SK-N-SH treated with all-trans-retinoic acid at 6 μM for 48 hours (cell line): Measurements from ENCODE around the gene STARD13.
A peak's percentile ranks its signal among the peaks of the same experiment; 100 is the strongest.

Experiments
- ATAC-seq: fragments of 200-7000 bp; cut with Tn5 transposase; 3 replicates; pipeline ENCODE4 v1.9.1; 2020; ENCODE audit warnings: mild to moderate bottlenecking, moderate library complexity
- ARNTL ChIP-seq: fragments of 450-650 bp; formaldehyde crosslinking; IDR thresholded peaks from 2 replicates; pipeline ENCODE4 v1.5.0; 2020; ENCODE audit warnings: low read depth, mild to moderate bottlenecking, moderate library complexity, borderline replicate concordance
- BACH2 ChIP-seq: fragments of 250-450 bp; sonication (Bioruptor Pico); IDR thresholded peaks from 2 replicates; pipeline ENCODE4 v1.9.0; 2021; ENCODE audit warnings: mild to moderate bottlenecking, borderline replicate concordance
- CSDC2 ChIP-seq: fragments of 250-450 bp; sonication (Bioruptor Pico); IDR thresholded peaks from 2 replicates; pipeline ENCODE4 v1.5.0; 2020; ENCODE audit warnings: mild to moderate bottlenecking, moderate library complexity
- ESRRG ChIP-seq: fragments of 250-450 bp; sonication (Bioruptor Pico); IDR thresholded peaks from 2 replicates; pipeline ENCODE4 v1.6.1; 2021; ENCODE audit warnings: mild to moderate bottlenecking
- GLIS3 ChIP-seq: fragments of 250-450 bp; sonication (Bioruptor Pico); IDR thresholded peaks from 2 replicates; pipeline ENCODE4 v1.5.0; 2020; ENCODE audit warnings: mild to moderate bottlenecking, moderate library complexity
- ISL1 ChIP-seq: fragments of 250-450 bp; sonication (Bioruptor Pico); IDR thresholded peaks from 2 replicates; pipeline ENCODE4 v2.1.2; 2022; ENCODE audit warnings: mild to moderate bottlenecking, moderate library complexity
- OSR1 ChIP-seq: fragments of 250-450 bp; sonication (Bioruptor Pico); IDR thresholded peaks from 2 replicates; pipeline ENCODE4 v1.8.0; 2022; ENCODE audit warnings: moderate library complexity, mild to moderate bottlenecking, inconsistent platforms
- PPARA ChIP-seq: fragments of 250-450 bp; sonication (Bioruptor Pico); IDR thresholded peaks from 2 replicates; pipeline ENCODE4 v1.5.0; 2020; ENCODE audit warnings: mild to moderate bottlenecking, borderline replicate concordance
- SNAI2 ChIP-seq: fragments of 250-450 bp; sonication (Bioruptor Pico); IDR thresholded peaks from 2 replicates; pipeline ENCODE4 v1.5.0; 2020; ENCODE audit warnings: mild to moderate bottlenecking, moderate library complexity
- TCF4 ChIP-seq: fragments of 250-450 bp; sonication (Bioruptor Pico); IDR thresholded peaks from 2 replicates; pipeline ENCODE4 v1.8.0; 2021; ENCODE audit warnings: mild to moderate bottlenecking, moderate library complexity, borderline replicate concordance
- TOX ChIP-seq: fragments of 250-450 bp; sonication (Bioruptor Pico); IDR thresholded peaks from 2 replicates; pipeline ENCODE4 v1.8.0; 2021; ENCODE audit warnings: mild to moderate bottlenecking, moderate library complexity, borderline replicate concordance
- ZC3H10 ChIP-seq: fragments of 250-450 bp; sonication (Bioruptor Pico); IDR thresholded peaks from 2 replicates; pipeline ENCODE4 v1.5.1; 2021; ENCODE audit warnings: mild to moderate bottlenecking, moderate library complexity
- ZFP3 ChIP-seq: fragments of 250-450 bp; sonication (Bioruptor Pico); IDR thresholded peaks from 2 replicates; pipeline ENCODE4 v1.5.0; 2020; ENCODE audit warnings: mild to moderate bottlenecking, moderate library complexity
- ZFP30 ChIP-seq: fragments of 450-650 bp; formaldehyde crosslinking; IDR thresholded peaks from 2 replicates; pipeline ENCODE4 v1.5.0; 2022; ENCODE audit warnings: mild to moderate bottlenecking, moderate library complexity
- ZNF565 ChIP-seq: fragments of 450-650 bp; formaldehyde crosslinking; conservative IDR thresholded peaks from 2 replicates; pipeline ENCODE4 v1.5.0; 2020; ENCODE audit warnings: low read depth, mild to moderate bottlenecking, moderate library complexity
- ZNF70 ChIP-seq: fragments of 450-650 bp; formaldehyde crosslinking; IDR thresholded peaks from 2 replicates; pipeline ENCODE4 v1.5.0; 2020; ENCODE audit warnings: mild to moderate bottlenecking, moderate library complexity
- TF ChIP-seq, protein P1 (sequence below): fragments of 250-450 bp; sonication (Bioruptor Pico); IDR thresholded peaks from 2 replicates; pipeline ENCODE4 v1.5.1; 2021; ENCODE audit warnings: mild to moderate bottlenecking, moderate library complexity
- TF ChIP-seq, protein P2 (sequence below): fragments of 250-450 bp; sonication (Bioruptor Pico); IDR thresholded peaks from 2 replicates; pipeline ENCODE4 v1.8.0; 2021; ENCODE audit warnings: low read depth, mild to moderate bottlenecking, moderate library complexity, borderline replicate concordance
- TF ChIP-seq, protein P3 (sequence below): fragments of 250-450 bp; sonication (Bioruptor Pico); IDR thresholded peaks from 2 replicates; pipeline ENCODE4 v1.5.1; 2020; ENCODE audit warnings: low read depth, mild to moderate bottlenecking, moderate library complexity

Gene STARD13

DNA sequence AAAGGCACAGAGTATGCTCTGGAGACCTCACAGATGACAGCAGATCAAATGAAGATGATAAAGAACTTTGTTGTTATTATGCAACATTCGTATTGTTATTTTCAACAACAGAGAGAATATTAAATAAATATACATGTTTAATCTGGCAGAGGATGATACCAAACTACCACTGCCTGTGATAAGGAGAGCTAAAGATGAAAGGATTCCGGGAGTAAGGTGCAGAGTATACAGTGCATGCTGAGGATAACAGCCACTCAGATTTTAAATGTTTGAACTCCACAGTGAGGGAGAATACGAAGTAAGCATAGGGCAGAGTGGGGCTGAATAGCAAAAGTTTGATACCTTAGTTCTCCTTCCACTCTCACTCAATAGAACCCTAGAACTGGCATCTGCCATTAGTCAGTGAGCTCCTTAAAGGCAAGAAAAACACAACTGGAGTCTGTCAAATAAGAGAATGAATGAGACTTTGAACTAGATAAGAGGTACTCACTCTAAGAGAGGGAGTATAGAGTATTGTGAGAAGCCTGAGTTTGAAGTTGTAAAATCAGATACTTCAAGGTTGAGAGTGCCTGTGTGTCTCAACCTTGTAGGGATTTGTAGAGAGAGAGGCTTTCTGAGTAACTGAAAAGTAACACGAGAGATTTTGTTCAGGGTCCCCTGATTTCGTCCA lies 78.5 kb downstream of the STARD13 start (continued):
- TF ChIP-seq, protein P1, sequence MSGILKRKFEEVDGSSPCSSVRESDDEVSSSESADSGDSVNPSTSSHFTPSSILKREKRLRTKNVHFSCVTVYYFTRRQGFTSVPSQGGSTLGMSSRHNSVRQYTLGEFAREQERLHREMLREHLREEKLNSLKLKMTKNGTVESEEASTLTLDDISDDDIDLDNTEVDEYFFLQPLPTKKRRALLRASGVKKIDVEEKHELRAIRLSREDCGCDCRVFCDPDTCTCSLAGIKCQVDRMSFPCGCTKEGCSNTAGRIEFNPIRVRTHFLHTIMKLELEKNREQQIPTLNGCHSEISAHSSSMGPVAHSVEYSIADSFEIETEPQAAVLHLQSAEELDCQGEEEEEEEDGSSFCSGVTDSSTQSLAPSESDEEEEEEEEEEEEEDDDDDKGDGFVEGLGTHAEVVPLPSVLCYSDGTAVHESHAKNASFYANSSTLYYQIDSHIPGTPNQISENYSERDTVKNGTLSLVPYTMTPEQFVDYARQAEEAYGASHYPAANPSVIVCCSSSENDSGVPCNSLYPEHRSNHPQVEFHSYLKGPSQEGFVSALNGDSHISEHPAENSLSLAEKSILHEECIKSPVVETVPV (CRISPR knock-in tag): no peak
- no peak for TF ChIP-seq PPARA (CRISPR knock-in tag)

DNA sequence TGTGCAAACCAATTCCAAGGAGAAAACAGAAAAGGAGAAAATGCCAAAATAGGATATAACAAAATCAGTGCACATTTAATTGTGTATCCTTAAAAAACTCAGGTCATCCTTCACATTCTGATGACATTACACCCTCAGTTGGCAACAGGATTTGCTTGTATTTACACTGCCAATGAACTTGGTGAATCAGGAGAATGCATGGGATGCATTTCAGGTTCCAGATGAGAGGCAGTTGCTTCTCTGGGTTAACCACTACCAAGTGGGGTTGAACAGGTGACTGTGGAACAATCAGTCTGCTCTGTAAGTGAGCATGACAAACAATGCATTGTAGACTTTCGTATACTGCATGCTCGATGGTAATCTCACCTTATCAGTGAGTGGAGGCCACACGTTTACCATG lies 79.1 kb downstream of the STARD13 start:
- TF ChIP-seq, protein P1 (CRISPR knock-in tag): no peak
- TF ChIP-seq ARNTL (CRISPR knock-in tag): no peak
- no peak for TF ChIP-seq SNAI2 (CRISPR knock-in tag)
- no peak for TF ChIP-seq ESRRG
- TF ChIP-seq, protein P2, sequence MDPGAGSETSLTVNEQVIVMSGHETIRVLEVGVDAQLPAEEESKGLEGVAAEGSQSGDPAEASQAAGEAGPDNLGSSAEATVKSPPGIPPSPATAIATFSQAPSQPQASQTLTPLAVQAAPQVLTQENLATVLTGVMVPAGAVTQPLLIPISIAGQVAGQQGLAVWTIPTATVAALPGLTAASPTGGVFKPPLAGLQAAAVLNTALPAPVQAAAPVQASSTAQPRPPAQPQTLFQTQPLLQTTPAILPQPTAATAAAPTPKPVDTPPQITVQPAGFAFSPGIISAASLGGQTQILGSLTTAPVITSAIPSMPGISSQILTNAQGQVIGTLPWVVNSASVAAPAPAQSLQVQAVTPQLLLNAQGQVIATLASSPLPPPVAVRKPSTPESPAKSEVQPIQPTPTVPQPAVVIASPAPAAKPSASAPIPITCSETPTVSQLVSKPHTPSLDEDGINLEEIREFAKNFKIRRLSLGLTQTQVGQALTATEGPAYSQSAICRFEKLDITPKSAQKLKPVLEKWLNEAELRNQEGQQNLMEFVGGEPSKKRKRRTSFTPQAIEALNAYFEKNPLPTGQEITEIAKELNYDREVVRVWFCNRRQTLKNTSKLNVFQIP (CRISPR knock-in tag): no peak
- no peak for TF ChIP-seq CSDC2 (CRISPR knock-in tag)
- no peak for TF ChIP-seq ZC3H10
- no peak for TF ChIP-seq ISL1 (CRISPR knock-in tag)
- TF ChIP-seq PPARA (CRISPR knock-in tag): no peak
- no peak for TF ChIP-seq BACH2
- TF ChIP-seq ZFP30: no peak
- ATAC-seq: no peak

DNA sequence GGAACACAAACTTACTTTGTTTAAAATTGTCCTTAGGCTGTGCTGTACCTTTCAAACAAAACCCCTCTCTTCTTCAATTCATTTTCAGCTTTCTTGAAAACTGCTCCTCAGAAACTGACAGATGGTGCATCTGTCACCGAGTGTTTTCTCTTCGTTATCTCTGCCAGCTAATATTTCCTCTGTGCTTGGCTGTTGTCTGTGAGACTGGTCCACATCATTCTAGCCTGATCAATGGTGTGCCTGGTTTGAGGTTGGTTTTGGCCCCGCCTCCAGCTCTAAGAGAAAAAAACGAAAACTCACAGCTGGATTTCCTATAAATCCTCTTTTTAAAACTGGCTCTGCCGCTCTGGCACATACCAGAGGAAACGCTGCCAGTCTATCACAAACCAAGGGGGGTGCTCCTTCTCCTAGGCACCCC lies 79.7 kb downstream of the STARD13 start:
- TF ChIP-seq OSR1 (CRISPR knock-in tag): no peak
- TF ChIP-seq GLIS3 (CRISPR knock-in tag): no peak
- TF ChIP-seq, protein P2 (CRISPR knock-in tag): no peak
- no peak for TF ChIP-seq ZFP3 (CRISPR knock-in tag)
- no peak for TF ChIP-seq TOX (CRISPR knock-in tag)
- no peak for TF ChIP-seq ZNF565 (CRISPR knock-in tag)
- TF ChIP-seq ISL1 (CRISPR knock-in tag): no peak
- TF ChIP-seq, protein P3, sequence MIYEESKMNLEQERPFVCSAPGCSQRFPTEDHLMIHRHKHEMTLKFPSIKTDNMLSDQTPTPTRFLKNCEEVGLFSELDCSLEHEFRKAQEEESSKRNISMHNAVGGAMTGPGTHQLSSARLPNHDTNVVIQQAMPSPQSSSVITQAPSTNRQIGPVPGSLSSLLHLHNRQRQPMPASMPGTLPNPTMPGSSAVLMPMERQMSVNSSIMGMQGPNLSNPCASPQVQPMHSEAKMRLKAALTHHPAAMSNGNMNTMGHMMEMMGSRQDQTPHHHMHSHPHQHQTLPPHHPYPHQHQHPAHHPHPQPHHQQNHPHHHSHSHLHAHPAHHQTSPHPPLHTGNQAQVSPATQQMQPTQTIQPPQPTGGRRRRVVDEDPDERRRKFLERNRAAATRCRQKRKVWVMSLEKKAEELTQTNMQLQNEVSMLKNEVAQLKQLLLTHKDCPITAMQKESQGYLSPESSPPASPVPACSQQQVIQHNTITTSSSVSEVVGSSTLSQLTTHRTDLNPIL (CRISPR knock-in tag): no peak
- no peak for TF ChIP-seq ZNF70 (CRISPR knock-in tag)
- TF ChIP-seq ZFP30: no peak
- no peak for TF ChIP-seq TCF4 (CRISPR knock-in tag)
- TF ChIP-seq SNAI2 (CRISPR knock-in tag): no peak
- TF ChIP-seq PPARA (CRISPR knock-in tag): no peak
- no peak for TF ChIP-seq CSDC2 (CRISPR knock-in tag)
- TF ChIP-seq BACH2: no peak
- TF ChIP-seq, protein P1 (CRISPR knock-in tag): no peak
- ATAC-seq: peak; percentile 46
